Mammary epithelial cell (primary cell): ENCODE measurements around the gene HCRT.

ENCODE experiments used
- EZH2 ChIP-seq: IDR thresholded peaks from 2 replicates; pipeline ENCODE4 v1.6.1; 2012; ENCODE audit warnings: low read length, inconsistent platforms, borderline replicate concordance
- TF ChIP-seq, protein P1 (sequence below), 2 donors: IDR thresholded peaks in 1 of 2; conservative IDR thresholded peaks in 1 of 2; 2 replicates each; pipeline ENCODE4 v1.5.1; 2011 to 2012; ENCODE audit warnings: inconsistent platforms in 2 of 2, low read length in 2 of 2, mild to moderate bottlenecking in 2 of 2, control low read depth in 1 of 2, low read depth in 1 of 2; ENCODE audit not compliant: insufficient read depth in 1 of 2; ENCODE audit errors: extremely low read depth in 1 of 2

DNA sequence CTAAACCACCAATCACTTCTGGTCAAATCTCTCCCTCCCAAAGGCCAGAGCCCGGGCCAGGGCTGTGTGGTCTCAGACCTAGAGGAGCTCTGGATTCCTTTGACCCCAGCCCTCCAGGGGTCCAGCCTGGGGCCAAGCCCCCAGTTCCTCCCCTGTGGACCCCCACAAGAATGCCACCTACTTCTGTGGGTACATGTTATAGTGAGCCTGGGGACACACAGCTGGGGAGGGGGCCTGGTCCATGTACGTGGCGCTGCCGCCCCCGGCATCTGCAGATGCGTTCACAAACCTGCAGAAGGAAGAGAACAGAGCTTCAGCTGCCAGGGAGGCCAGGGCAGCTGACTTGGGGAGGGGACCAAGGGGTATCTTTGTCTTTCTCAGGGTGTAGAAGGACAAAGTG is 16.9 kb upstream of the HCRT start:
- TF ChIP-seq, protein P1, sequence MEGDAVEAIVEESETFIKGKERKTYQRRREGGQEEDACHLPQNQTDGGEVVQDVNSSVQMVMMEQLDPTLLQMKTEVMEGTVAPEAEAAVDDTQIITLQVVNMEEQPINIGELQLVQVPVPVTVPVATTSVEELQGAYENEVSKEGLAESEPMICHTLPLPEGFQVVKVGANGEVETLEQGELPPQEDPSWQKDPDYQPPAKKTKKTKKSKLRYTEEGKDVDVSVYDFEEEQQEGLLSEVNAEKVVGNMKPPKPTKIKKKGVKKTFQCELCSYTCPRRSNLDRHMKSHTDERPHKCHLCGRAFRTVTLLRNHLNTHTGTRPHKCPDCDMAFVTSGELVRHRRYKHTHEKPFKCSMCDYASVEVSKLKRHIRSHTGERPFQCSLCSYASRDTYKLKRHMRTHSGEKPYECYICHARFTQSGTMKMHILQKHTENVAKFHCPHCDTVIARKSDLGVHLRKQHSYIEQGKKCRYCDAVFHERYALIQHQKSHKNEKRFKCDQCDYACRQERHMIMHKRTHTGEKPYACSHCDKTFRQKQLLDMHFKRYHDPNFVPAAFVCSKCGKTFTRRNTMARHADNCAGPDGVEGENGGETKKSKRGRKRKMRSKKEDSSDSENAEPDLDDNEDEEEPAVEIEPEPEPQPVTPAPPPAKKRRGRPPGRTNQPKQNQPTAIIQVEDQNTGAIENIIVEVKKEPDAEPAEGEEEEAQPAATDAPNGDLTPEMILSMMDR (conservative IDR thresholded peaks at IDR 0.05 in 1 of 2, IDR thresholded peaks at IDR 0.05 in 1 of 2; ENCODE audit: extremely low read depth in 1 of 2, insufficient read depth in 1 of 2, low read depth in 1 of 2, low read length in 2 of 2) = no peak
- TF ChIP-seq EZH2 = no peak
